Trophoblast cell (in vitro differentiated cells and primary cell): Measurements from ENCODE around the gene ITIH6.
"Not testable (repeated sequence)": the region's sequence is repeated elsewhere in the genome, so short reads cannot be mapped to it uniquely, and the experiment has no call there.

Experiments used
- DNase-seq, 2 donors: peaks; one replicate each; pipeline ENCODE4 v3.0.0-alpha.2; 2016
- H2AFZ ChIP-seq: 2 replicates; pipeline ENCODE4 v1.6.1; 2013; ENCODE audit warnings: low read length, moderate library complexity, mild to moderate bottlenecking; ENCODE audit not compliant: insufficient read depth, poor library complexity
- H2AK5ac ChIP-seq: 2 replicates; pipeline ENCODE4 v1.6.1; 2013; ENCODE audit warnings: mild to moderate bottlenecking, low read length
- H2BK120ac ChIP-seq: 2 replicates; pipeline ENCODE4 v1.6.1; 2013; ENCODE audit warnings: low read length, mild to moderate bottlenecking, moderate library complexity; ENCODE audit not compliant: insufficient read depth, poor library complexity
- H2BK12ac ChIP-seq: 2 replicates; pipeline ENCODE4 v1.6.1; 2013; ENCODE audit warnings: mild to moderate bottlenecking, low read length, moderate library complexity
- H2BK5ac ChIP-seq: 2 replicates; pipeline ENCODE4 v1.6.1; 2013; ENCODE audit warnings: low read length, low read depth, moderate library complexity, mild to moderate bottlenecking; ENCODE audit not compliant: poor library complexity
- H3K14ac ChIP-seq: 2 replicates; pipeline ENCODE4 v1.6.1; 2013; ENCODE audit warnings: mild to moderate bottlenecking, low read length
- H3K18ac ChIP-seq: 2 replicates; pipeline ENCODE4 v1.6.1; 2013; ENCODE audit warnings: mild to moderate bottlenecking, low read length
- H3K23ac ChIP-seq: 2 replicates; pipeline ENCODE4 v1.6.1; 2013; ENCODE audit warnings: low read length
- H3K27ac ChIP-seq: 2 replicates; pipeline ENCODE4 v1.5.1; 2013; ENCODE audit warnings: low read depth, mild to moderate bottlenecking, inconsistent platforms, low read length, moderate library complexity
- H3K27me3 ChIP-seq: 2 replicates; pipeline ENCODE4 v1.6.1; 2013; ENCODE audit warnings: inconsistent platforms, mild to moderate bottlenecking, low read length, moderate library complexity; ENCODE audit not compliant: insufficient read depth
- H3K36me3 ChIP-seq, 2 experiments: 1 replicate in 1 of 2; 2 replicates in 1 of 2; pipeline ENCODE4 v1.6.1; 2013; ENCODE audit warnings: low read length in 2 of 2, mild to moderate bottlenecking in 2 of 2, moderate library complexity in 1 of 2; ENCODE audit not compliant: insufficient read depth in 2 of 2, control insufficient read depth in 1 of 2
- H3K4ac ChIP-seq: 2 replicates; pipeline ENCODE4 v1.6.1; 2013; ENCODE audit warnings: low read depth, mild to moderate bottlenecking, low read length, moderate library complexity
- H3K4me1 ChIP-seq, 2 experiments: 1 replicate in 1 of 2; 2 replicates in 1 of 2; pipeline ENCODE4 v1.6.1; 2013; ENCODE audit warnings: low read length in 2 of 2, mild to moderate bottlenecking in 2 of 2, moderate library complexity in 1 of 2; ENCODE audit not compliant: insufficient read depth in 2 of 2, control insufficient read depth in 1 of 2
- H3K4me2 ChIP-seq: 2 replicates; pipeline ENCODE4 v1.6.1; 2013; ENCODE audit warnings: inconsistent platforms, mild to moderate bottlenecking, low read length, moderate library complexity
- H3K4me3 ChIP-seq: 2 replicates; pipeline ENCODE4 v1.5.1; 2013; ENCODE audit warnings: mild to moderate bottlenecking, low read depth, low read length, inconsistent platforms
- H3K79me1 ChIP-seq: one replicate; pipeline ENCODE4 v1.6.1; 2013; ENCODE audit warnings: low read length
- H3K79me2 ChIP-seq: 2 replicates; pipeline ENCODE4 v1.6.1; 2013; ENCODE audit warnings: low read length, mild to moderate bottlenecking; ENCODE audit not compliant: control insufficient read depth, insufficient read depth, poor library complexity
- H3K9ac ChIP-seq: 2 replicates; pipeline ENCODE4 v1.6.1; 2013; ENCODE audit warnings: mild to moderate bottlenecking, low read length
- H3K9me3 ChIP-seq: 2 replicates; pipeline ENCODE4 v1.6.1; 2013; ENCODE audit warnings: low read depth, mild to moderate bottlenecking, control low read depth, inconsistent platforms, low read length; ENCODE audit not compliant: insufficient read depth
- H4K12ac ChIP-seq: 2 replicates; pipeline ENCODE4 v1.6.1; 2013; ENCODE audit warnings: low read depth, mild to moderate bottlenecking, low read length, moderate library complexity
- H4K8ac ChIP-seq: 2 replicates; pipeline ENCODE4 v1.6.1; 2013; ENCODE audit warnings: low read depth, mild to moderate bottlenecking, low read length, moderate library complexity
- H4K91ac ChIP-seq: one replicate; pipeline ENCODE4 v1.6.1; 2013; ENCODE audit warnings: low read depth, mild to moderate bottlenecking, low read length, moderate library complexity
- WGBS: extraction: QIAGEN DNeasy Blood & Tissue Kit; methylation state at CpG from one replicate; pipeline ENCODE4 v1.1.7; 2013; ENCODE audit warnings: missing lambda C conversion rate; ENCODE audit not compliant: insufficient read length, insufficient coverage; ENCODE audit errors: extremely low coverage; 5-methylcytosine and 5-hydroxymethylcytosine counted together

ITIH6 gene

DNA sequence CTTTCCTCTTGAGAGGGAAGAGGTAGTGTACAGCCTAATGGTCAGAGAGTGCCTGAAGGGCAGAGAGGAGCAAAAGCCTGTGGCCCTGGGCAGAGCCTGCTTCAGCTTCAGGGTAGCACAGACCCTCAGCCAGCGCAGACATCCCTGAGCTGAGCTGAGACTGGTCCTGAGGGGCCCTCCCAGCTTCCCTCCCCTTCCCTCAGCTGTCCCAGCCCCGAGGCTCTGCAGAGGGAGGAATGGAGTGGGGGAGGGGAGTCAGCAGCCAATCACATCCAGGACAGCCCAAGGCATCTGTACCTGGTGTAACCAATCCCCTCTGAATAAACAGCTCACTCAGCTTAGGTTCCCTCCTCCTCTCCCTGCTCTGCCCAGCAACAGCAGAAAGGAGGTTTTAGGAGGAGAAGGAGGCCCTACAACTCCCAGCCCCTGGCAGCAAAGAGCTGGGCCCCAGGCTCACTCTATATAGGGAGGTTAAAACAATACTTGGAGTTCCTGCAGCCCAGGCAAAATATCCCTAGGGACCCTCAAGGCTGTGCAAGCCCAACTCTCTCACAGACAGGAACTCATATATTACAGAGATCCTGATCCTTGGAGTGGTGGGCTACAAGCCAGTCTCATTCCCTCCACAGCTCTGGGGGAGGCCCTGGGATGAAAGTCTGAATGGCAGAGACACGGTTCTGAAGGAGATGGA, 43.3 kb upstream of the ITIH6 start:
- H3K79me1 ChIP-seq, H2BK5ac ChIP-seq: not testable (repeated sequence)
- H4K8ac ChIP-seq: peak overlapping the region; percentile 38

GRCh38 chrX:54838583-54838982, 40.5 kb upstream of the ITIH6 start:
- Histone ChIP-seq H3K79me2 (no peaks in the 10 kb centered on the region), H4K12ac (no peak overlapping the region), H3K4ac (no peak overlapping the region), H3K9me3 (no peaks in the 10 kb centered on the region), H3K36me3 (no peaks in the 10 kb centered on the region), H3K27ac (no peak overlapping the region), H3K23ac (no peak overlapping the region), H3K4me1 (peaks cover 0 to 7% of the 10 kb centered on the region in 2 experiments), H3K27me3 (no peaks in the 10 kb centered on the region), H3K9ac (no peak overlapping the region), H2BK120ac (no peak overlapping the region), H2BK5ac (no peak overlapping the region), H4K91ac (peak overlapping the region; percentile 6), H2BK12ac (no peak overlapping the region), H4K8ac (no peak overlapping the region), H3K4me2 (no peak overlapping the region), H3K79me1 (peaks cover 1% of the 10 kb centered on the region), H2AFZ (no peak overlapping the region), H3K14ac (no peak overlapping the region), H3K18ac (no peak overlapping the region), H2AK5ac (no peak overlapping the region), H3K4me3 (no peak overlapping the region)
- WGBS: no CpG with 5 or more reads among the region's 3 CpGs
- no peak for DNase-seq

More for the DNA sequence above, 43.3 kb upstream of the ITIH6 start:
- not testable (repeated sequence) for H2AFZ ChIP-seq, H3K27me3 ChIP-seq, H3K4me2 ChIP-seq, H3K36me3 ChIP-seq, H3K4me1 ChIP-seq, H2BK12ac ChIP-seq, H3K79me2 ChIP-seq, H3K23ac ChIP-seq, H3K18ac ChIP-seq, H3K4me3 ChIP-seq, H3K9me3 ChIP-seq, H4K12ac ChIP-seq, H3K4ac ChIP-seq, H3K14ac ChIP-seq, DNase-seq, H3K9ac ChIP-seq, H2AK5ac ChIP-seq, H2BK120ac ChIP-seq
- no CpG with 5 or more reads among the region's 3 CpGs for WGBS
- peak overlapping the region; percentile 45 for H4K91ac ChIP-seq
- peak overlapping the region; percentile 27 for H3K27ac ChIP-seq

DNA sequence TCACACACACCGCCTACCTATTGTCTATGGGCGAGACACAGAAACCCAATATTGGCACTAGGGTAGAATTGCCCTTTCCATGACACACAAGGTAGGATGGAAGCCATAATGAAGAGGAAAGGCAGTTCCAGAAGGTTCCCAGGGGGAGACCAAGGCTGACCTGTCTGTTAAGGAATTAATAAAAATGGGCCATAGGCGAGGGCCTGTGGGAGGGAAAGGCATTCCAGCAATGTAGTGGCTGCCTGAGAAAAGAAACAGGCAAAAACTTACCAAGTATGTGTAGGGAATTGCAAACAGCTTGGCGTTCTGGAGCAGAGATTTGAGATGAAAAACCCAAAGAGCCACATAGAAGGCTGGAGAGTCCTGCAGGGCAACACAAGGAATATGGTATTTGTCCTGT, 28.5 kb upstream of the ITIH6 start:
- Histone ChIP-seq H3K9me3 (peaks cover 2% of the 10 kb centered on the region), H2AK5ac (no peak overlapping the region), H3K18ac (no peak overlapping the region), H3K9ac (no peak overlapping the region), H3K14ac (no peak overlapping the region), H4K91ac (no peak overlapping the region), H3K79me2 (no peaks in the 10 kb centered on the region), H4K12ac (no peak overlapping the region), H3K23ac (no peak overlapping the region), H2BK12ac (no peak overlapping the region), H2AFZ (no peak overlapping the region), H2BK120ac (no peak overlapping the region), H3K4ac (no peak overlapping the region), H3K36me3 (no peaks in the 10 kb centered on the region), H2BK5ac (no peak overlapping the region), H3K4me3 (no peak overlapping the region), H3K79me1 (no peaks in the 10 kb centered on the region), H4K8ac (no peak overlapping the region), H3K27ac (no peak overlapping the region), H3K4me2 (no peak overlapping the region), H3K4me1 (peaks cover 3 to 7% of the 10 kb centered on the region in 2 experiments), H3K27me3 (no peaks in the 10 kb centered on the region)
- DNase-seq: peak; percentile 52 to 57
- WGBS: no CpG with 5 or more reads among the region's 4 CpGs

- Histone ChIP-seq H4K91ac (peak overlapping the region; percentile 38), H2AFZ (no peak overlapping the region), H4K12ac (no peak overlapping the region), H3K36me3 (no peaks in the 10 kb centered on the region), H3K27ac (no peak overlapping the region), H4K8ac (no peak overlapping the region), H2BK5ac (no peak overlapping the region), H3K79me1 (no peaks in the 10 kb centered on the region), H3K14ac (no peak overlapping the region), H3K27me3 (no peaks in the 10 kb centered on the region), H3K18ac (no peak overlapping the region), H3K4me1 (peaks cover 3 to 7% of the 10 kb centered on the region in 2 experiments), H2BK12ac (no peak overlapping the region), H3K9me3 (peaks cover 2% of the 10 kb centered on the region), H2BK120ac (no peak overlapping the region), H3K4me3 (no peak overlapping the region), H2AK5ac (no peak overlapping the region), H3K23ac (no peak overlapping the region), H3K9ac (no peak overlapping the region), H3K79me2 (no peaks in the 10 kb centered on the region), H3K4ac (no peak overlapping the region), H3K4me2 (no peak overlapping the region)
- peak; percentile 14 to 44 for DNase-seq
- WGBS: no CpG with 5 or more reads among the region's 8 CpGs
These were observed 27.8 kb upstream of the ITIH6 start for GRCh38 chrX:54825716-54826438.
